Testis (tissue), 2 donors: Measurements from ENCODE around the gene NHERF1.

Experiments
- CTCF ChIP-seq, 3 experiments: fragments of 450-650 bp in 2 of 3; fragments of 200-600 bp in 1 of 3; sonication (generic) in 1 of 3; IDR thresholded peaks; one replicate each; pipeline ENCODE4 v1.5.1; 2016 to 2019; ENCODE audit warnings: antibody characterized with exemption in 3 of 3, mild to moderate bottlenecking in 2 of 3, moderate library complexity in 1 of 3
- POLR2A ChIP-seq: fragments of 450-650 bp; IDR thresholded peaks from one replicate; pipeline ENCODE4 v1.6.1; 2017; ENCODE audit warnings: antibody characterized with exemption, mild to moderate bottlenecking, moderate library complexity

GRCh38 chr17:74752415-74752814 is 4.0 kb downstream of the NHERF1 start:
- TF ChIP-seq POLR2A (no peak), CTCF (IDR thresholded peaks at IDR 0.05) (no peak)
